Measurements from ENCODE around the gene IL20. TPM values are rescaled to one million over a fixed set of nuclear protein-coding genes. Genes with fewer than 3 reads are reported as not detected.
"Not testable (repeated sequence)": the region's sequence is repeated elsewhere in the genome, so short reads cannot be mapped to it uniquely, and the experiment has no call there.

Gene IL20
- total and polyA plus RNA-seq, 3 donors from 2014 or later: 0.37 to 0.43 TPM; not detected in 1

DNA sequence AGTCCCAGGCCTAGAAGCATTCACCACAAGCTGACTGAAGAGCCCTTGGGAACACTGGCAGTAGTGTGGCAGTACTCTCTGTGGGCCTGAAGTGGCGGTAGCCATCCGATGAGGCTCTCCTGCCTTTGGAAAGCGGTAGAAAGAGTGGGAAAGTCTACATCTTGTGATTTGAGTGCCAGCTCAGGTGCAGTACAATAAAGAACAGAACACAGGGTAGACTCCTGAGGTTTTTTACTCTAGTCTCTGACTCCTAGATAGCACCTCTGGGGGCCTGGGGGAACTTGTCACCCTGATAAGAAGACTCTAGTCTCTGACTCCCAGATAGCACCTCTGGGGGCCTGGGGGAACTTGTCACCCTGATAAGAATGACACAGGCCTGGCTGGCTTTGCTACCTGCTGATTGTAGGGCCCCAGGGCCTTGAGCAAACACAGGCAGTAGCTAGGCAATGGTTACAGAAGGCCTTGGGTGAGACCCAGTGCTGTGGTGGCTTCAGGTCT lies 18.0 kb upstream of the IL20 start:
- intact Hi-C loops (cut with DNase I; ENCODE audit: low total_unique reads): no loop called here
- WGBS, 2 donors: 94 to 98% methylated on average over 3 of the region's 3 CpGs
- Histone ChIP-seq H3K27me3 (no peaks in the 10 kb centered on the region), H3K36me3 (ENCODE audit: low read depth, missing control alignments) (no peaks in the 10 kb centered on the region), H3K27ac (no peak overlapping the region), H3K4me3 (no peak overlapping the region), H3K9me3 (no peaks in the 10 kb centered on the region), H3K4me1 (no peaks in the 10 kb centered on the region)
- no peak for DNase-seq
- TF ChIP-seq POLR2A (IDR thresholded peaks at IDR 0.05): no peak
- TF ChIP-seq, protein P1, sequence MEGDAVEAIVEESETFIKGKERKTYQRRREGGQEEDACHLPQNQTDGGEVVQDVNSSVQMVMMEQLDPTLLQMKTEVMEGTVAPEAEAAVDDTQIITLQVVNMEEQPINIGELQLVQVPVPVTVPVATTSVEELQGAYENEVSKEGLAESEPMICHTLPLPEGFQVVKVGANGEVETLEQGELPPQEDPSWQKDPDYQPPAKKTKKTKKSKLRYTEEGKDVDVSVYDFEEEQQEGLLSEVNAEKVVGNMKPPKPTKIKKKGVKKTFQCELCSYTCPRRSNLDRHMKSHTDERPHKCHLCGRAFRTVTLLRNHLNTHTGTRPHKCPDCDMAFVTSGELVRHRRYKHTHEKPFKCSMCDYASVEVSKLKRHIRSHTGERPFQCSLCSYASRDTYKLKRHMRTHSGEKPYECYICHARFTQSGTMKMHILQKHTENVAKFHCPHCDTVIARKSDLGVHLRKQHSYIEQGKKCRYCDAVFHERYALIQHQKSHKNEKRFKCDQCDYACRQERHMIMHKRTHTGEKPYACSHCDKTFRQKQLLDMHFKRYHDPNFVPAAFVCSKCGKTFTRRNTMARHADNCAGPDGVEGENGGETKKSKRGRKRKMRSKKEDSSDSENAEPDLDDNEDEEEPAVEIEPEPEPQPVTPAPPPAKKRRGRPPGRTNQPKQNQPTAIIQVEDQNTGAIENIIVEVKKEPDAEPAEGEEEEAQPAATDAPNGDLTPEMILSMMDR (IDR thresholded peaks at IDR 0.05): no peak

DNA sequence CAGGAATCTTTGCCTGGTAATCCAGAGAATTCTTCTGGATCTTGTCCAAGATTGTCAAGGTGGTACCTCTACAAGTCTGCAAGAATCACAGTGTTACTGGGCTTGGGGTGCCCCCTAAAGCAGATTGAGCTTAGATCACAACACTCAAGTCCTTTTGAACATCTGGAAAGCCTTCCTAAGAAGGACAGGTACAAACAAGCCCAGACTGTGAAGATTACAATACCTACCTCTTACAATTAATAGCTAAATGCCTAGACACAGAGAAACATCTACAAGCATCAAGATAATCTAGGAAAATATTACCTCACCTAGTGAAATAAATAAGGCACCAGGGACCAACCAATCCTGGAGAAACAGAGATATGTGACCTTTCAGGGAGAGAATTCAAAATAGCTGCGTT lies 17.5 kb upstream of the IL20 start:
- intact Hi-C loops (cut with DNase I; ENCODE audit: low total_unique reads): no loop called here
- Histone ChIP-seq H3K4me1 (no peaks in the 10 kb centered on the region), H3K4me3 (no peak overlapping the region), H3K27ac (no peak overlapping the region), H3K9me3 (no peaks in the 10 kb centered on the region), H3K27me3 (no peaks in the 10 kb centered on the region), H3K36me3 (ENCODE audit: low read depth, missing control alignments) (no peaks in the 10 kb centered on the region)
- DNase-seq: no peak
- TF ChIP-seq POLR2A (IDR thresholded peaks at IDR 0.05): no peak
- TF ChIP-seq, protein P1 (IDR thresholded peaks at IDR 0.05): no peak
- 79 to 82% methylated on average over 1 of the region's 1 CpG for WGBS, 2 donors

DNA sequence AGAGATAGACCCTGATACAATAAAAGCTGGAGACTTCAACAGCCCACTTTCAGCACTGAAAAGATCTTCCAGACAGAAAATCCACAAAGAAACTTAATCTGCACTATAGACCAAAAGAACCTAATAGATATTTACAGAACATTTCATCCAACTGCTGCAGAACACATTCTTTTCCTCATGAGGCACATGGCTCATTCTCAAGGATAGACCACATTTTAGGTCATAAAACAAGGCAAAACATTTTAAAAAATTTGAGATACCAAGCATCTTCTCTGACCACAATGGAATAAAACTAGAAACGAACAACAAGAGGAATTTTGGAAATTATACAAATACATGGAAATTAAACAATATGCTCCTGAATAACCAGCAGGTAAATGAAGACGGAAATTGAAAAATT lies 15.0 kb upstream of the IL20 start:
- no peak for DNase-seq
- TF ChIP-seq, protein P1 (IDR thresholded peaks at IDR 0.05): no peak
- no peak for TF ChIP-seq POLR2A (IDR thresholded peaks at IDR 0.05)
- Histone ChIP-seq H3K27me3 (no peaks in the 10 kb centered on the region), H3K36me3 (ENCODE audit: low read depth, missing control alignments) (no peaks in the 10 kb centered on the region), H3K27ac (no peak overlapping the region), H3K9me3 (no peaks in the 10 kb centered on the region), H3K4me3 (no peak overlapping the region), H3K4me1 (no peaks in the 10 kb centered on the region)
- intact Hi-C loops (cut with DNase I; ENCODE audit: low total_unique reads): no loop called here
- 67 to 71% methylated on average over 2 of the region's 2 CpGs for WGBS, 2 donors

DNA sequence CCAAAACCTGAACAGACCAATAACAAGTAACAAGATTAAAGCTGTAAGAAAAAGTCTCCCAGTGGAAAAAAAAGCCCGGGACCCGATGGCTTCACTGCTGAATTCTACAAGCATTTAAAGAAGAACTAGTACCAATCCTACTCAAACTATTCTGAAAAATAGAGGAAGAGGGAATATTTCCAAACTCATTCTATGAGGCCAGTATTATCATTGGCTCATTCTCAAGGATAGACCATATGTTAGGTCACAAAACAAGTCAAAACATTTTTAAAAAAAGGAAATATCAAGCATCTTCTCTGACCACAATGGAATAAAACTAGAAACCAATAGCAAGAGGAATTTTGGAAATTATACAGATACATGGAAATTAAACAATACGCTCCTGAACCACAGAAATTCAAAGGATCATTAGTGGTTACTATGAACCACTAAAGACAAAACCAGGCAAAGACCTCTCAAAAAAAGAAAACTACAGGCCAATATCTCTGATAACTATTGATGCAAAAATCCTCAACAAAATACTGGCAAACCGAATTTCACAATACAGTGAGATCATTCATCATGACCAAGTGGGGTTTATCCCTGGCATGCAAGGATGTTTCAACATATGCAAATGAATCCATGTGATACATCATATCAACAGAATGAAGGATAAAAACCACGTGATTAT lies 13.9 kb upstream of the IL20 start:
- H3K27ac ChIP-seq: no peak overlapping the region
- TF ChIP-seq, protein P1 (IDR thresholded peaks at IDR 0.05): no peak
- no peak for TF ChIP-seq POLR2A (IDR thresholded peaks at IDR 0.05)
- WGBS, 2 donors: 65 to 66% methylated on average over 5 of the region's 5 CpGs

DNA sequence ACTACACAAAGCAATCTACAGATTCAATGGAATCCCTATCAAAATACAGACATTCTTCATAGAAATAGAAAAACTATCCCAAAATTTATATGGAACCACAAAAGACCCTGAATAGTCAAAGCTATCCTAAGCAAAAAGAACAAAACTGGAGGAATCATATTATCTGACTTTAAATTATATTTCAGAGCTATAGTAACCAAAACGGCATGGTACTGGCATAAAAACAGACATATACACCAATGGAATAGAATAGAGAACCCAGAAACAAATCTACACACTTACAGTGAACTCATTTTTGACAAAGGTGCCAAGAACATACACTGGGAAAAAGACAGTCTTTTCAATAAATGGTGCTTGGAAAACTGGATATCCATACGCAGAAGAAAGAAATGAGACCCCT lies 12.8 kb upstream of the IL20 start:
- WGBS, 2 donors: 90 to 91% methylated on average over 2 of the region's 2 CpGs
- H3K4me3 ChIP-seq; H3K9me3 ChIP-seq; DNase-seq; intact Hi-C loops (cut with DNase I; ENCODE audit: low total_unique reads); H3K27ac ChIP-seq; H3K36me3 ChIP-seq (ENCODE audit: low read depth, missing control alignments); H3K4me1 ChIP-seq; H3K27me3 ChIP-seq: not testable (repeated sequence)

More for the DNA sequence above, 13.9 kb upstream of the IL20 start:
- Histone ChIP-seq H3K4me1 (no peaks in the 10 kb centered on the region), H3K4me3 (no peak overlapping the region), H3K9me3 (no peaks in the 10 kb centered on the region), H3K36me3 (ENCODE audit: low read depth, missing control alignments) (no peaks in the 10 kb centered on the region), H3K27me3 (no peaks in the 10 kb centered on the region)
- intact Hi-C loops (cut with DNase I; ENCODE audit: low total_unique reads): no loop called here
- DNase-seq: no peak

DNA sequence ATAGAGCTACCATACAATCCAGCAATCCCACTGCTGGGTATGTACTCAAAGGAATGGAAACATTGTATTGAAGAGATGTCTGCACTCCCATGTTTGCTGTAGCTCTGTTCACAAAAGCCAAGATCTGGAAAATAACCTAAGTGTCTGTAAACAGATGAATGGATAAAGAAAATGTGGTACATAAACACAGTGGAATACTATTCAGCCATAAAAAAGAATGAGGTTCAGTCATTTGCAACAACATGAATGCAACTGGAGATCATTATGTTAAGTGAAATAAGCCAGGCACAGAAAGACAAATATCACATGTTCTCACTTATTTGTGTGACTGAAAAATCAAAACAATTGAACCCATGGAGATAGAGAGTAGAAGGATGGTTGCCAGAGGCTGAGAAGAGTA lies 11.7 kb upstream of the IL20 start:
- H3K4me1 ChIP-seq; intact Hi-C loops (cut with DNase I; ENCODE audit: low total_unique reads); H3K9me3 ChIP-seq; DNase-seq; H3K27me3 ChIP-seq; H3K4me3 ChIP-seq; H3K36me3 ChIP-seq (ENCODE audit: low read depth, missing control alignments); H3K27ac ChIP-seq: not testable (repeated sequence)

Measured in testis (tissue), 3 donors.